Panc1 (cell line): ENCODE measurements around the gene KLHL42. TPM values are rescaled to one million over a fixed set of nuclear protein-coding genes. Genes with fewer than 3 reads are reported as not detected.

Experiments
- ATAC-seq: fragments of 200-7000 bp; cut with Tn5 transposase; 2 replicates; pipeline ENCODE4 v1.9.1; 2020; ENCODE audit warnings: mild to moderate bottlenecking, moderate library complexity
- Bru-seq: library from RNA; stranded (reverse); fragments of 400-500 nt; gene quantifications from one replicate; lab custom pipeline; 2021; lab: Mats Ljungman, UMichigan
- BruChase-seq, 2 experiments: library from RNA; stranded (reverse); fragments of 400-500 nt; gene quantifications; one replicate each; lab custom pipeline; 2021; lab: Mats Ljungman, UMichigan
- BruUV-seq: library from RNA; stranded (reverse); fragments of 400-500 nt; replicated peaks from 2 replicates; lab custom pipeline; 2021; lab: Mats Ljungman, UMichigan
- CTCF ChIA-PET: fragments of 300-600 bp; sonication (Branson Sonifier 250); formaldehyde crosslinking; loops from one replicate; lab custom pipeline; 2022; ENCODE audit warnings: antibody characterized with exemption; lab: Charles Lee
- POLR2A ChIA-PET: fragments of 300-600 bp; sonication (Branson Sonifier 250); formaldehyde crosslinking; loops from one replicate; lab custom pipeline; 2022; ENCODE audit warnings: antibody characterized with exemption; lab: Charles Lee
- DNase-seq: peaks from one replicate; pipeline ENCODE4 v3.0.0-alpha.2; 2010; ENCODE audit warnings: low read depth, low spot score
- H3K27ac ChIP-seq: 2 replicates; pipeline ENCODE4 v1.5.1; 2011; ENCODE audit warnings: mild to moderate bottlenecking, low read length, inconsistent platforms
- H3K27me3 ChIP-seq: fragments of 200-500 bp; sonication (Bioruptor generic); 2 replicates; pipeline ENCODE4 v1.6.0; 2014; ENCODE audit warnings: low read length, inconsistent platforms; ENCODE audit not compliant: control insufficient read depth, insufficient read depth
- H3K36me3 ChIP-seq: fragments of 200-500 bp; sonication (Bioruptor generic); 2 replicates; pipeline ENCODE4 v1.5.1; 2014; ENCODE audit warnings: inconsistent platforms, mild to moderate bottlenecking, low read length, moderate library complexity; ENCODE audit not compliant: control insufficient read depth, insufficient read depth
- H3K4me1 ChIP-seq: 2 replicates; pipeline ENCODE4 v1.5.1; 2011; ENCODE audit warnings: inconsistent platforms, mild to moderate bottlenecking, low read length, moderate library complexity; ENCODE audit not compliant: control insufficient read depth, insufficient read depth
- H3K4me3 ChIP-seq, 2 experiments: 2 replicates each; pipeline ENCODE4 v1.5.1; 2011 to 2012; ENCODE audit warnings: low read depth in 2 of 2, low read length in 2 of 2, mild to moderate bottlenecking in 2 of 2, inconsistent platforms in 1 of 2, moderate library complexity in 1 of 2
- H3K9me3 ChIP-seq: fragments of 200-500 bp; sonication (Bioruptor generic); 2 replicates; pipeline ENCODE4 v1.5.1; 2014; ENCODE audit warnings: low read depth, mild to moderate bottlenecking, inconsistent platforms, low read length, moderate library complexity; ENCODE audit not compliant: control insufficient read depth, insufficient read depth
- CTCF ChIP-seq: fragments of 450-650 bp; IDR thresholded peaks from 2 replicates; pipeline ENCODE4 v1.5.1; 2017; ENCODE audit warnings: mild to moderate bottlenecking
- POLR2AphosphoS5 ChIP-seq: IDR thresholded peaks from 2 replicates; pipeline ENCODE4 v1.6.1; 2012; ENCODE audit warnings: mild to moderate bottlenecking, low read depth, low read length, moderate library complexity
- REST ChIP-seq, 2 experiments: IDR thresholded peaks; 2 replicates each; pipeline ENCODE4 v1.6.1; 2011 to 2012; ENCODE audit warnings: low read depth in 2 of 2, control low read depth in 1 of 2, low read length in 1 of 2, mild to moderate bottlenecking in 1 of 2, moderate library complexity in 1 of 2; ENCODE audit not compliant: insufficient read depth in 1 of 2
- SIN3A ChIP-seq: IDR thresholded peaks from 2 replicates; pipeline ENCODE4 v1.6.1; 2012; ENCODE audit warnings: low read depth, mild to moderate bottlenecking, low read length, moderate library complexity, borderline replicate concordance; ENCODE audit not compliant: insufficient read depth
- TCF7L2 ChIP-seq: IDR thresholded peaks from 2 replicates; pipeline ENCODE4 v1.6.1; 2011; ENCODE audit warnings: mild to moderate bottlenecking, low read depth, low read length, inconsistent platforms
- in situ Hi-C: cut with HindIII; loops from 2 replicates; pipeline ENCODE4 v1.10.0; 2016; ENCODE audit warnings: low sequenced_read_pairs, low pct_unique_long_range_greater_than_20kb
- intact Hi-C: fragments of 100-400 bp; cut with micrococcal nuclease; formaldehyde crosslinking; loops from one replicate; pipeline ENCODE4 v1.10.0; 2022; ENCODE audit not compliant: unreplicated experiment
- long read RNA-seq: library from polyadenylated mRNA; unstranded; transcript quantifications from one replicate; pipeline ENCODE4 v2.0.0, GENCODE V29; 2021; ENCODE audit not compliant: unreplicated experiment
- polyA plus RNA-seq: library from polyadenylated mRNA; unstranded; fragments of >200 nt; gene quantifications from one replicate; pipeline ENCODE4 v1.2.1, GENCODE V29; 2012; ENCODE audit warnings: missing spikeins; ENCODE audit not compliant: insufficient read length
- total RNA-seq: library from RNA; stranded (reverse); gene quantifications from one replicate; pipeline ENCODE4 v1.2.1, GENCODE V29; 2021; ENCODE audit not compliant: unreplicated experiment

KLHL42 gene
- total RNA-seq (35.2 TPM), Bru-seq, nascent RNA (percentile 85 among the genes with signal in this experiment), BruChase-seq, experiment 1, labeled RNA remaining after a 2-hour chase (percentile 96 among the genes with signal in this experiment), BruChase-seq, experiment 2, labeled RNA remaining after a 6-hour chase (percentile 92 among the genes with signal in this experiment)
- 23.6 TPM for polyA plus RNA-seq
- long read RNA-seq, full-length matches to known transcripts = 59 of 96 reads
- long read RNA-seq, partial matches to known transcripts = 10 of 96 reads
- long read RNA-seq, other reads (novel, unspliced or antisense) = 27 of 96 reads

- Histone ChIP-seq H3K9me3 (no peaks in the 10 kb centered on the region), H3K36me3 (peaks cover 5% of the 10 kb centered on the region; the same call in 1 of the 2 replicates), H3K4me1 (peaks cover 22% of the 10 kb centered on the region), H3K27ac (peak within 1 kb of the TSS; percentile 91), H3K27me3 (no peaks in the 10 kb centered on the region), H3K4me3 (peak within 1 kb of the TSS; percentile 68 to 88)
- POLR2A ChIA-PET = interaction anchor here (0.6 kb wide), 2 partner anchors 26 to 1132 kb away, joined by 3 read pairs; no protein-coding TSS in a partner anchor
- DNase-seq (no peak), ATAC-seq (peak; percentile 90)
- in situ Hi-C loops (no loop called here), intact Hi-C loops (no loop called here)
- CTCF ChIA-PET = interaction anchor here (0.6 kb wide), 1 partner anchor 73 kb away, joined by 5 read pairs; no protein-coding TSS in a partner anchor
- no peak for TF ChIP-seq TCF7L2
- 0 out of 2 replicates have a peak, but pooled peaks have one; percentile 45 for TF ChIP-seq SIN3A
- TF ChIP-seq REST (IDR thresholded peaks at IDR 0.05; ENCODE audit: insufficient read depth in 1 of 2, low read depth in 2 of 2, low read length in 1 of 2) = no peak
- no TSS peak for BruUV-seq
These were observed at the start of gene KLHL42, which contains the start of gene MANSC4 for GRCh38 chr12:27779920-27780611. Gene KLHL42 (plus strand): TSS chr12:27780233. CDS start chr12:27780331, 98 bp downstream. Gene MANSC4 (minus strand): TSS chr12:27780236. CDS start chr12:27771276, 8,960 bp downstream.

- no peaks in the 10 kb centered on the region; the same call in 1 of the 2 replicates for H3K4me1 ChIP-seq
- TF ChIP-seq POLR2AphosphoS5 = no peak
- TF ChIP-seq SIN3A = no peak
- no peak for TF ChIP-seq TCF7L2
- peak; percentile 33 for TF ChIP-seq CTCF
- no peaks in the 10 kb centered on the region for H3K27me3 ChIP-seq
- no peak overlapping the region for H3K4me3 ChIP-seq
- BruUV-seq = no TSS peak
- H3K9me3 ChIP-seq = no peaks in the 10 kb centered on the region
- in situ Hi-C loops = no loop called here
- no peak for DNase-seq
- H3K27ac ChIP-seq = no peak overlapping the region
- intact Hi-C loops = loop anchor here (2.0 kb wide), 1 partner anchor 91 kb away; no protein-coding TSS in a partner anchor
- ChIA-PET POLR2A (no interaction called here), CTCF (interaction anchor here (0.6 to 1.2 kb wide), 10 partner anchors 29 to 809 kb away, joined by 3 to 10 read pairs (median 4); no protein-coding TSS in a partner anchor)
- peaks cover 10% of the 10 kb centered on the region for H3K36me3 ChIP-seq
- peak; percentile 89 for ATAC-seq
These were observed 47.8 kb upstream of the KLHL42 start for GRCh38 chr12:27732281-27732680.
